CD14-positive monocyte (primary cell): Measurements from ENCODE around the gene ASNSD1. TPM values are rescaled to one million over a fixed set of nuclear protein-coding genes. Genes with fewer than 3 reads are reported as not detected.
A peak's percentile ranks its signal among the peaks of the same experiment; 100 is the strongest.

Experiments used
- DNase-seq, 3 donors: peaks; one replicate each; pipeline ENCODE4 v3.0.0-alpha.2; 2011 to 2022
- H2AFZ ChIP-seq: 2 replicates; pipeline ENCODE4 v1.6.0; 2012; ENCODE audit warnings: mild to moderate bottlenecking, low read depth, low read length, inconsistent platforms; ENCODE audit not compliant: insufficient read depth, poor library complexity, severe bottlenecking
- H3K27ac ChIP-seq, 2 donors: 1 replicate in 1 of 2; 2 replicates in 1 of 2; pipeline ENCODE4 v1.5.1; 2012 to 2013; ENCODE audit warnings: low read length in 2 of 2, control low read depth in 1 of 2, inconsistent platforms in 1 of 2, low read depth in 1 of 2, mild to moderate bottlenecking in 1 of 2
- H3K27me3 ChIP-seq, 2 donors: one replicate each; pipeline versions ENCODE4 v1.6.0 to v1.6.1; 2011 to 2013; ENCODE audit warnings: low read length in 2 of 2; ENCODE audit not compliant: control insufficient read depth in 2 of 2, insufficient read depth in 2 of 2
- H3K36me3 ChIP-seq, 2 donors: replicated peaks in 1 of 2; 1 replicate in 1 of 2; 2 replicates in 1 of 2; pipeline versions ENCODE4 v1.5.1 to v1.6.1; 2012 to 2013; ENCODE audit warnings: low read length in 2 of 2, control low read depth in 1 of 2, inconsistent platforms in 1 of 2, mild to moderate bottlenecking in 1 of 2; ENCODE audit not compliant: insufficient read depth in 2 of 2, control insufficient read depth in 1 of 2
- H3K4me1 ChIP-seq, 2 donors: 1 replicate in 1 of 2; 2 replicates in 1 of 2; pipeline versions ENCODE4 v1.5.1 to v1.6.1; 2012 to 2013; ENCODE audit warnings: low read length in 2 of 2, control low read depth in 1 of 2, inconsistent platforms in 1 of 2, mild to moderate bottlenecking in 1 of 2, moderate library complexity in 1 of 2; ENCODE audit not compliant: insufficient read depth in 2 of 2, control insufficient read depth in 1 of 2
- H3K4me2 ChIP-seq: replicated peaks from 2 replicates; pipeline ENCODE3; 2012; ENCODE audit warnings: low read length, moderate library complexity, mild to moderate bottlenecking; ENCODE audit not compliant: poor library complexity, severe bottlenecking; ENCODE audit errors: extremely low read depth
- H3K4me3 ChIP-seq, 3 experiments: fragments of 200-600 bp in 1 of 3; sonication (generic) in 1 of 3; replicated peaks in 1 of 3; 1 replicate in 2 of 3; 2 replicates in 1 of 3; pipeline ENCODE4 v1.5.1; 2011 to 2013; ENCODE audit warnings: low read length in 3 of 3, mild to moderate bottlenecking in 3 of 3, control low read depth in 2 of 3, low read depth in 2 of 3, inconsistent platforms in 1 of 3, moderate library complexity in 1 of 3
- H3K79me2 ChIP-seq: 2 replicates; pipeline ENCODE4 v1.6.0; 2012; ENCODE audit warnings: mild to moderate bottlenecking, control low read depth, inconsistent platforms, low read length, moderate library complexity; ENCODE audit not compliant: insufficient read depth
- H3K9ac ChIP-seq: 2 replicates; pipeline ENCODE4 v1.6.0; 2017; ENCODE audit warnings: low read length, mild to moderate bottlenecking; ENCODE audit not compliant: insufficient read depth, poor library complexity, severe bottlenecking
- H3K9me3 ChIP-seq, 2 donors: replicated peaks in 1 of 2; 1 replicate in 1 of 2; 2 replicates in 1 of 2; pipeline versions ENCODE4 v1.5.1 to v1.6.1; 2012 to 2013; ENCODE audit warnings: low read length in 2 of 2, control low read depth in 1 of 2; ENCODE audit not compliant: control insufficient read depth in 1 of 2, insufficient read depth in 1 of 2
- H4K20me1 ChIP-seq: 2 replicates; pipeline ENCODE4 v1.6.0; 2012; ENCODE audit warnings: mild to moderate bottlenecking, low read length, control low read depth, moderate library complexity; ENCODE audit not compliant: insufficient read depth
- H3K27ac Mint-ChIP-seq, 7 donors: one replicate each; pipeline ENCODE4 v1.8.0; 2020; ENCODE audit warnings: mild to moderate bottlenecking in 7 of 7, mixed read lengths in 7 of 7, moderate library complexity in 6 of 7, inconsistent platforms in 2 of 7
- H3K27me3 Mint-ChIP-seq, 3 donors: one replicate each; pipeline ENCODE4 v1.8.0; 2021 to 2022; ENCODE audit warnings: low read depth in 3 of 3, mild to moderate bottlenecking in 3 of 3, mixed read lengths in 3 of 3, moderate library complexity in 3 of 3, inconsistent platforms in 1 of 3
- H3K36me3 Mint-ChIP-seq, 2 donors: one replicate each; pipeline ENCODE4 v1.8.0; 2020; ENCODE audit warnings: mixed read lengths in 2 of 2, inconsistent platforms in 1 of 2, mild to moderate bottlenecking in 1 of 2
- H3K4me1 Mint-ChIP-seq: one replicate; pipeline ENCODE4 v1.8.0; 2020; ENCODE audit warnings: mild to moderate bottlenecking, mixed read lengths
- H3K4me3 Mint-ChIP-seq, 2 donors: one replicate each; pipeline ENCODE4 v1.8.0; 2020; ENCODE audit warnings: mild to moderate bottlenecking in 2 of 2, mixed read lengths in 2 of 2, moderate library complexity in 1 of 2
- H3K9me3 Mint-ChIP-seq, 7 donors: one replicate each; pipeline ENCODE4 v1.8.0; 2020 to 2022; ENCODE audit warnings: mixed read lengths in 7 of 7, mild to moderate bottlenecking in 6 of 7, moderate library complexity in 6 of 7, inconsistent platforms in 2 of 7
- WGBS: methylation state at CpG from one replicate; pipeline ENCODE4 v1.1.5; 2013; ENCODE audit warnings: missing lambda C conversion rate; ENCODE audit not compliant: insufficient coverage; 5-methylcytosine and 5-hydroxymethylcytosine counted together
- intact Hi-C, 2 donors: fragments of 100-400 bp; cut with micrococcal nuclease; formaldehyde crosslinking; loops; one replicate each; pipeline versions ENCODE4 v1.15.0 to v1.15.1; 2023
- polyA plus RNA-seq, 3 donors: library from polyadenylated mRNA; depleted of rRNA in 1 of 3; unstranded in 2 of 3; stranded (reverse) in 1 of 3; fragments of 300-500 nt in 2 of 3; fragments of >200 nt in 1 of 3; fragmentation: Illumina TruSeq in 2 of 3; gene quantifications; 1 replicate in 2 of 3; 2 replicates in 1 of 3; pipeline ENCODE4 v1.2.3, GENCODE V29; 2012 to 2021
- TF ChIP-seq, protein P1 (sequence below): fragments of 200-600 bp; IDR thresholded peaks from one replicate; pipeline ENCODE4 v1.8.0; 2022; ENCODE audit warnings: antibody characterized with exemption, mild to moderate bottlenecking

The ASNSD1 gene
- polyA plus RNA-seq, 3 donors = 8.6 to 27.1 (median 26.6) TPM

DNA sequence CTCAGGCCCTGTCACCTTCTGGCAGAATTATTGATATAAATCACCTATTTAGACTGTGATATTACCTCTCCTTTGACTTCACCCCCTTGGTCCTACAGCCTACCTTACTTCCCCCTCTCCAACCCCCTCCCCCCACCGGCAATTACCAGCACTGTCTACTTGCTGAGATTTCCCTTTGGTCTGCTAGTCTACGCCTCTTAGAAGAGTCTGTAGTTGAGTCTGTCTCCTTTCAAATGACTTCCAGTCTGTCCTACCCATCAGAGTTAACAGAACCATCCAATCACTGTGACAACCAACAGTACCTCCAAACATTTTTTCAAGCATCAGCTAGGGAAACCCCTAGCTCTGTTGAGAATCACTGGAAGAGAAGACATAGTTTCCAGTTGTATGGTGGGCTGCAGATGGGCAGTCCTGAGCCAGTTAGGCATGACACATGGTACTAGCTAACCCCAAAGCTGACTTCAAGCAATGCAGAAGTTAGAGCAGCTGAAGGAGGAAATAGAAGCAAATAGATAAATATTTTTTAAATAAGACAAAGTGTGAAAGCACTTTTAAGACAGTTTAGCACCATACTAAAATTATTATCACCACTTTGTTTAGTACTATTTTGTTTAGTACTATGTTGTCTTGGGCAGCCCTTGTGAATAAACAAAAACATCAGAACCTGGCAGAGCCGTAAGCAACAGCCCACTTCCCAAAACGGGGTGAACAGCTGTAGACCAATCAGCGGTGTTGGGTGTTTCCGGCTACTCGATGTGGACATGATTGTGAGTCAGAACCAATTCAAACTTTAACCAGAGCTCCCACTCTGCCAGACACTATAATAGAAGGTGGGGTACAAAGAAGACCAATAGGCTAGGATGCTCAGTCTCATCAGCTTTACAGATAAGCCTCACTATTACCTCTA, 2.7 kb upstream of the ASNSD1 start:
- Histone ChIP-seq H3K4me3 (peak overlapping the region in 2 of 3 experiments; percentile 23 to 28), H3K4me2 (peak overlapping the region; percentile 61), H2AFZ (peak overlapping the region; percentile 52), H3K9me3 (peaks cover 0 to under 1% of the 10 kb centered on the region in 2 donors), H3K4me1 (peaks cover 32 to 34% of the 10 kb centered on the region in 2 donors), H3K79me2 (peaks cover 22% of the 10 kb centered on the region), H3K36me3 (peaks cover 0 to 2% of the 10 kb centered on the region in 2 donors), H3K9ac (no peak overlapping the region), H4K20me1 (no peaks in the 10 kb centered on the region), H3K27me3 (no peaks in the 10 kb centered on the region), H3K27ac (peak overlapping the region in 1 of 2 donors; percentile 56)
- DNase-seq = peak; percentile 69 to 84 (median 81)
- peak overlapping the region; percentile 55 to 88 (median 77) for H3K27ac Mint-ChIP-seq
- H3K27me3 Mint-ChIP-seq = no peaks in the 10 kb centered on the region
- H3K4me1 Mint-ChIP-seq = peaks cover 19% of the 10 kb centered on the region
- peak overlapping the region; percentile 64 to 71 for H3K4me3 Mint-ChIP-seq
- TF ChIP-seq, protein P1, sequence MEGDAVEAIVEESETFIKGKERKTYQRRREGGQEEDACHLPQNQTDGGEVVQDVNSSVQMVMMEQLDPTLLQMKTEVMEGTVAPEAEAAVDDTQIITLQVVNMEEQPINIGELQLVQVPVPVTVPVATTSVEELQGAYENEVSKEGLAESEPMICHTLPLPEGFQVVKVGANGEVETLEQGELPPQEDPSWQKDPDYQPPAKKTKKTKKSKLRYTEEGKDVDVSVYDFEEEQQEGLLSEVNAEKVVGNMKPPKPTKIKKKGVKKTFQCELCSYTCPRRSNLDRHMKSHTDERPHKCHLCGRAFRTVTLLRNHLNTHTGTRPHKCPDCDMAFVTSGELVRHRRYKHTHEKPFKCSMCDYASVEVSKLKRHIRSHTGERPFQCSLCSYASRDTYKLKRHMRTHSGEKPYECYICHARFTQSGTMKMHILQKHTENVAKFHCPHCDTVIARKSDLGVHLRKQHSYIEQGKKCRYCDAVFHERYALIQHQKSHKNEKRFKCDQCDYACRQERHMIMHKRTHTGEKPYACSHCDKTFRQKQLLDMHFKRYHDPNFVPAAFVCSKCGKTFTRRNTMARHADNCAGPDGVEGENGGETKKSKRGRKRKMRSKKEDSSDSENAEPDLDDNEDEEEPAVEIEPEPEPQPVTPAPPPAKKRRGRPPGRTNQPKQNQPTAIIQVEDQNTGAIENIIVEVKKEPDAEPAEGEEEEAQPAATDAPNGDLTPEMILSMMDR = no peak
- intact Hi-C loops = no loop called here
- no peaks in the 10 kb centered on the region for H3K9me3 Mint-ChIP-seq
- H3K36me3 Mint-ChIP-seq = peaks cover 0 to 1% of the 10 kb centered on the region in 2 donors
- no CpG with 5 or more reads among the region's 7 CpGs for WGBS

DNA sequence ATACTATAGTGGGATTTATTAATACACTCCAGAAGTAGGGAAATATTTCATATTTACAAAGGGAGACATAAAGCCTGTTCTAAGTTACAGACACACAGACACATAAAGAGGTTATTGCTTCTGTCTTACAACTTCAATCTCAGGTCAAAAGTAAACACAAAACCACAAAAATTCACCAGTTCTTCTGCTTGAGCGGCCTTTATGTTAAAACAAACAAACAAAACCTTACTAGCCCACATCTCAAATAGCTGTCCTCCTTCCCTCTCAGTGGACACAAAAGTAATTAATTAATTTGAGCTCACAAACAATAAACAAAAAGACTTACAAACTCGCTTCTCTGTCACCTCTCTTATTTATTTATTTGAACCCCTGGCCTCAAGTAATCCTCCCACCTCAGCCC, 1.5 kb upstream of the ASNSD1 start:
- Mint-ChIP-seq H3K36me3 (peaks cover 3 to 8% of the 10 kb centered on the region in 2 donors), H3K27me3 (no peaks in the 10 kb centered on the region), H3K9me3 (no peaks in the 10 kb centered on the region), H3K4me1 (peaks cover 27% of the 10 kb centered on the region), H3K4me3 (no peak overlapping the region), H3K27ac (peak overlapping the region in 1 of 7 donors; percentile 6)
- WGBS = 100% methylated on average over 1 of the region's 2 CpGs
- Histone ChIP-seq H3K4me2 (no peak overlapping the region), H3K4me1 (peaks cover 32 to 34% of the 10 kb centered on the region in 2 donors), H3K36me3 (peaks cover 0 to 3% of the 10 kb centered on the region in 2 donors), H3K9ac (no peak overlapping the region), H2AFZ (no peak overlapping the region), H3K27me3 (no peaks in the 10 kb centered on the region), H4K20me1 (no peaks in the 10 kb centered on the region), H3K27ac (no peak overlapping the region), H3K79me2 (peaks cover 30% of the 10 kb centered on the region), H3K9me3 (no peaks in the 10 kb centered on the region), H3K4me3 (no peak overlapping the region)
- TF ChIP-seq, protein P1 = no peak
- intact Hi-C loops = loop anchor here (5.0 to 10.0 kb wide), 3 partner anchors 38 to 217 kb away; partner anchors contain the start of genes ORMDL1 (in 1 of the 2), PMS1 (in 1 of the 2) and WDR75 (in 1 of the 2)
- DNase-seq = no peak
